HG03571 (cell line): ENCODE data around the gene PLCE1.

Experiments used
- ATAC-seq: cut with Tn5 transposase; IDR thresholded peaks from one replicate; pipeline ENCODE4 v1.9.1; 2021; ENCODE audit not compliant: unreplicated experiment

Gene PLCE1

DNA sequence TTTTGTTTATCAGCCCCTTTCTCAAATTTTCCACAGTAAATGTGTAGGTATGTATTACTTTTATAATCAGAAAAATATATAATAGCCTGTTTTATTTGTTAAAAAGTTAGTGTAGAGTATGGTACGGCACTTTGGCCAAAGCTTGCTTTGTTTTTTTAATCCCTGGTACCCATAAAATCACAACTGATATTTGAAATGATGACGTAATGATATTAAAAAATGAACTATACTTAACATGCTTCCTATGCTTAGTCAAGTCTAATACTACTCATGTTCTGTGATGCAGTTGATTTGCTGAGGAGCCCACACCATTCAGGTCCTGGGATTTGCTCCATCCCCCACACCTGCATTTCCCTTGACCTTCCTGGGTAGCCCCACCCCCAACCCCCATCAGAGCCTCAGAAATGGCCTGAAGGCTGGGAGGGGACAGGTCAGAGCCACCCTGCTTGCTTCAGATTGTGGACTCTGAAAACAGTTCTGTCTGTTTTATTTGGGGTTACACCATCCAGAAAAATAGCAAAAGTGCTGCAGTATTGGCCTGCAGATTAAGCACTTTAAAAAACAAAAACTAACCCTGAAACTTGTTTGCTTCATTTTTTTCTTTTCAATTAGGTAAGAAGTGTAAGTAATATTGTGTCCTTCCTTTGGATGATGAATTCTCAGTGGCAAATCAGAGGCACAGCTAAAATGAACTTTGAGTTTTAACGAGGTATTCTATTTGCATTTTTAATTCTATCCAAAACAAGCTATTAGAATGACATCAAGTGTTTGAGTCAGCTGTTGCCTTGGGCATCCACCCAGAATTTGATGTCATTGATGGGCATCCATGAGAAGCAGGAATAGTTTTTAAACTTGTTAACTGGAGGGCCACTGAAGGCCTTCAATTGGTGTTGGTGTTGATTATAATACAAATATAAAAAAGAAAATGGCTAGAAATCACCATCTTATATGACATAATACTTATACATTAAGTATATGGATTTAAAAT, 23.3 kb downstream of the PLCE1 start:
- ATAC-seq: no peak

DNA sequence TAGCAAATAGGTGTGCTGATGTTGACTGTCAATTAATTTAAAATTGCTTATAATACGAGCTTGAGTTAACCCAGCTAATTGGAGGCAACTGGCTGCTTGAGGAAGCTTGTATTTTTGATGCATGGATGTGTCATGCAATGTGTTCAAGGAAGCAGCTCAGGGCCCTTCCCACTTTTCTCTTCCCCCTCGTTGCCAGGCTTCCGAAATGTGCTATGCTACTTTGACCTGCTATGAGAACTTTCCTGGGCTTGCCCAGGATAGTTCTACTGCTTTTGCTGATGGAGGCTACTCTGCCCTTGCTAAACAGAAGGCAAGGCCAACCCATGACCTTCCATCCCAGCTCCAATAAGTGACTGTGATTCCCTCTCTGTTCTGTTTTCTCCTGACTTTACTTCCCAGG, 24.4 kb downstream of the PLCE1 start:
- ATAC-seq: no peak

DNA sequence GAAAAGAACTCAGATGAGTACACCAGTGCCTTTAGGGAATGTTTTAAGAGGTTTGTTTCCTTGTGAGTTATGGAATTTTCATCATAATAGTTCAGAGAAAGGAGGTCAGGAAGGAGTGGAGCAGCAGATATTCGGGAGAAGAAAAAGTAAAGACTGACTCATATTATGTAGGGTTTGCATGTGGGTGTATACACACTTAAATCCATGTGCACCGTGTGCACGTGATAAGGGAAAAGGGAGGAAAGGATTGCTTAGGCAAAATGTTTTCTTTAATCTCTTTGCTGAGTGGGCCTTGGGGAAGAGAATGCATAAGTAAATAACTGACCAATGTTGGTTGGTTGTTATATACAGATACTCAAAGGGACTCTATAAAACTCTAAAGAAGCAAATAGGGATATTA, 30.2 kb downstream of the PLCE1 start:
- ATAC-seq: no peak

DNA sequence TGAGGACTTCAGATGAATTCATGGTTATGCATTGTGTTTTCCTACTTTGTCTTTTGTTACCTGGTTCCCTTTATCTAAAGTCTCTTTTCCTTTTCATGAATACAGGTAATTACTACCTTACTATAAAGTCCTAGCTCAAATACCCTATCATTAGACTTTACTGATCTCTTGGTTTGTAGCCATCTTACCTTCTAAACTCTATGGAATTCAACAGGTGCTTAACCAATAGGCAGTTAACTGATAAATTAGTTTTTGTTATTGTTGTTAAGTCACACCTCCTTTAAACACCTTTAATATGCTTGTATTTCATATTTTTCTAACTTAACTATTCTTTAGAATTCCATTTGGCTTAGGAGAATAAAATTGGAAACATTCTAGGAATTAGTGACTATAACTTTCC, 30.7 kb downstream of the PLCE1 start:
- ATAC-seq: no peak

DNA sequence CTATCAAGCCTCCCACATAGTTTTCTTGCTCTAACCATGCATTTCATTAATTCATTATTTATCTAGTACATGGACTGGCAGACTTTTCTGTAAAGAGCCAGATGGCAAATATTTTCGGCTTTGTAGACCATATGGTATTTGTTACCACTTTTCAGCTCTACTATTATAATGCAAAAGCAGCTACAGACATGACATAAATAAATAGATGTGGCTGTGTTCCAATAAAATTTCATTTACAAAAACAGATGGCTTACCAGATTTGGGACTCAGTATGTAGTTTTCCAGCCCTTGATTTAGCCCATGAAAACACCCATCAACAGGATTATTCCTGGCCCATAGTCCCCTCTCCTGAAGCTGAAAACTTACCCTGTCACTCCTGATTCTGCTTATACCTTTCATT, 32.1 kb downstream of the PLCE1 start:
- ATAC-seq: no peak

DNA sequence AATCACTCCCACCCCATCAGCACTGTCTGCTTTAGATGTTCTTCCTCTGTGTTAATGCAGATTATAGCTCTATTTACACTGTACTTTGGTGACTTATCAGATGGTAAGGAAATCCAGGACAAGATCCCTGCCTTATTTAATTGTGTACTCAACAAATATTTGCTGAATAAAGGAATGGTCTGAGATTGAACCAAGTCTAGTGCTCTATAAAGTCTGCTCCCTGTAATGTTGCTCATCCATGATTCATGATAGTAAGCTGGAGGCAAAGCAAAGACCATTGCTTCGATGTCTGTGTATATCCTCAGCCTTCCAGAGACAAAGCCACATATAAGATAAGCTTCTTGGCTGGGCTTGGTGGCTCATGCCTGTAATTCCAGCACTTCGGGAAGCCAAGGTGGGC, 33.5 kb downstream of the PLCE1 start:
- ATAC-seq: no peak

DNA sequence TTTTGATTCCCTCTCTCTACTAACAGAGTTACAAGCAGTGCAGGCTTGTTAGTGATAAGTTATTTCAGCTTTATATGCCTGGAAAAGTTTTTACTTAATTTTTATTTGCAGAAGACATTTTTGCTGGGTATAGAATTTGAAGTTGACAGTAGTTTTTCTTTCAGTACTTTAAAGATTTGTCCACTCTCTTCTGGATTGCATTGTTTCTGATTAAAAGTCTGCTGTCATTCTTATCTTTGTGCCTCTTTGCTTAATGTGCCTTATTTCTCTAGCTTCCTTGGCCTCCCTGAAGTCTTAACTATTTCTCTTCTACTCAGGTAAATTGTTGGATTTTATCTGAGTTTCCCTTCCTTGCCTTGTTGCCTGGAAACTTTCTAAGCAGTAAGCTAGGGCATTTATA, 36.2 kb downstream of the PLCE1 start:
- ATAC-seq: no peak

DNA sequence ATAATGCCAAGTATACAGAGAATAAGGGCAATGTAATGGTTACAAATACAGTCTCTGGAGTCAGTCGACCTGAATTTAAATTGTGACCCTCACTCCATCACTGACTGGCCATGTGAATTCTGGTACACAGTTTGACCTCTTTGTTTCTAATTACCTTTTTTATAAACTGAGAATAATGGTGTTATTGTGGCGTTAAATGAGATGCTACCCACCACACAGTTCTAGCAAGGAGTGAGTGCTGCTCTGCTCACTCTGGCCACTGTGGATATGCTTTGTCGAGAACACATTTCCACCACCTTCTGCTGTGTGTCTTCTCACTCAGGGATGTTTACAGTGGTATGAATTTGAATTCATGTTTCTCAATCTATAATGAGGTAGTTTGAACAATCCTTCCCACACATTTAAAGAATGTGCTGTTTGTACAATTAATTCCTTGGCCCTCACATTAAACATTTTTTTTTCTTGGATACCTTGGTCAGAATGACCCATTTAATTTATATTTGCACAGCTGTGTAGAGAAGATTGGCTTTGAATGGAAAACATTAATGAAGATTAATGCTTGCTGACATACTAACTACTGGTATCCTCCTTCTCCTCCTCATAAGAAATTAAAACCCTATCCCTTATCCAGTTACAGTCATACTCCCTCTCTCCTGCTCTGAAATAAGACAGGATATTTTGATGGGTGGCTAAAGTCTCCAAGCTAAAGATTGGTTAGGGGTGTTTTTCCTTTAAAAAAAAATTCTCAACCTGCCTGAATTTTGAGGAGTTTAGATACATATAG, 42.4 kb downstream of the PLCE1 start:
- no peak for ATAC-seq

DNA sequence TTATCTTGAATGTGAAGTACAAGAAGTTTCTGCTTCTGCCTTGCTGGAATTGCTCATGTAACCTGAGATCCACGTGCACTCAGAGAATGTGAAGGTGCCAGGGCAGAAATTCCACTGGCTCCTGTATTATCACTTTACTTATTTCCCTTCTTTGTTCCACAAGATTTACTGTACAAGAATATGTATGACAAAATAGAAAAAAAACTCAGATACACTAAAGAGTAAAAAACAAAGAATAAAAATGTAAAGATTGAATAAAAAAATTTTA, 43.0 kb downstream of the PLCE1 start:
- no peak for ATAC-seq

DNA sequence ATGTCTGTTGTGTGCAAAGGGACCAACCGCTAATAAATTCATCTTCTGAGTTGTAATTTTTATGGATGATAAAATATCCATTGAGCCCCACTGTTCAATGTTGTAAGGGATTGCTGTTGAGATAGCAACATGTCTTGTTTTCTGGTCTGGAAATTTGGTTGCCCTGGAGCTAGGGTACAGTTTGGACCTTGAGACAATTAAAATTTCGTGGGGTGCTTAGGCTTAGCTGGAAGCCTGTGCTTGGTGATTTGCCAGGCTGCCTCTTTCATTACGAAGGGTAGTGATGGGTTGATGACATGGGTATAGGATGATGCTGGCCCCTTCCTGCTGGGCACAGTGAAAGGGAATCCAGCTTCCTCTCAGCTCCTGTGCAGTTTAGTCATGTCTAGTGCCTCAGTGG, 43.6 kb downstream of the PLCE1 start:
- ATAC-seq: no peak

DNA sequence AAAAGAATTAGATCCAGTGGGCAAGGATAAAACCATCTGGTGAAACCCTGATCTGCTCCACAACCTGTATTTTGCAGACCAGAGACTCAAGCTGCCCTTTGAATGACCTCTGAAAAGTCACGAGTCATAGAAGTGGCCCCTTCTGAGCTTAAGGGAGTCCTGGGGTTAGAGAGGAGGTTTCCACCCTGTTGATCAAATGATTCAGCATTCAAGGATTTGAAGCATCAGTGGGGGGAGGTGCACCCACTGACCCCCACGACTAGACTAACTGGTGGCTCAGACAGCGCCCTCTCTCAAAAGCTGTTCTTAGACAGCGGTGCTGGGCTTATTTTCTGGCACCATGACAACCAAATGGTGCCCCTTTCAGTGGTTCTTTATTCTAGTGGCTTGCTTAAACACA, 44.3 kb downstream of the PLCE1 start:
- no peak for ATAC-seq

DNA sequence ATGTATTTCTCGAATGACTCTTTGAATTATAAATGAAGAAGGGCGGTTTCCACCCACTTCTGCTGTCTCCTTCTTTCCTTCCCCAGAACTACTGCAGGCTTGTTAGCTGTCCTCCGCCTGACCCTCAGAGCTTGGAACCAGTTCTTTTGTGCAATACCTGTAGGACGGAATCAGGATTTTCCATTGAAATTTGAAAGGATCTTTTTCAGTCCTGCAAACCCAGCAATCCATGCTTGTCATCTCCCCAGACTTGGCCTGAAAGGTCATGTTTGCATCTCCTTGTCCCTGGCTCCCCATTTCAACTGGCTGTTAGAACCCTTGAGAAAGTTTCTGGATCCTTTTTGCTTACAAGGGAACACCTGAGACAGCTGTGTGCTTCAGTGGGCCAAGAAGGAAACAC, 47.5 kb downstream of the PLCE1 start:
- ATAC-seq: no peak

DNA sequence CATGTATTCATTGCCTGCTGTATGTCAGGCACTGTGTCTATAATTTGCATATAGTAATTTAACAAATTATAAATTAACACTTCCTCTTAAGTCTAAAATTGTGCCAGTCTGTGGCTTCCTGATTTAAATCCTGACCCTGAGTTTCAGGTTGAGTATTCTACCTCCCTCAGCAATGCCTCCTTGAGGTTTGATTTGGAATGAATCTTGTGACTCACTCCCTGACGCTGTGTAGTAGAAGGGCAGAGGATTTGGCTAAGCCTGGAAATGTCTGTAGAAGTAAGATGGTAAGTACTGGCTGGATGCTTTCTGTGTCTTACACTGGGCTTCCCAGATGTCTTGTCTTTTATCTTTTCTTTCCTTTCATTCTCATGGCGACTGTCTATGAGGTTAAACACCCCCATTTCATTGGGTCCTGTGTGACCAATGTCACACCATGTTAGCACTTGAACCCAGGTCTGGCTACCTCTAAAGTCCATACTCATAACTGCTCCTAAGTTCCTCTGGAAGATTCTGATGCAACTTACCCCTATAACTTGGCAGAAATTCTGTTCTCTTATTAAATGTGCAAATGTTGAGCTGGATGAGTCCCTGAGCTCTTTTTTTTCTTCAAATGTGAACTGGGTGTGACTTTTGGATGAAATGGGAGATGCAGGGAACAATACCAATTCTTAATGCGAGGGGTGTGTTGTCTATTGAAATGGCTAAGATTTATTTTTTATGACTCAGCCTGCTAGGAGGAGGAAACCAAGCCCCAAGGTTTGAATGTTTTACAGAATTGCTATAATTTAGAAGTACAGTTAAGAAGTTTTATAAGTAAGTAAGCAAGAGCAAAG, 48.5 kb downstream of the PLCE1 start:
- ATAC-seq: no peak

DNA sequence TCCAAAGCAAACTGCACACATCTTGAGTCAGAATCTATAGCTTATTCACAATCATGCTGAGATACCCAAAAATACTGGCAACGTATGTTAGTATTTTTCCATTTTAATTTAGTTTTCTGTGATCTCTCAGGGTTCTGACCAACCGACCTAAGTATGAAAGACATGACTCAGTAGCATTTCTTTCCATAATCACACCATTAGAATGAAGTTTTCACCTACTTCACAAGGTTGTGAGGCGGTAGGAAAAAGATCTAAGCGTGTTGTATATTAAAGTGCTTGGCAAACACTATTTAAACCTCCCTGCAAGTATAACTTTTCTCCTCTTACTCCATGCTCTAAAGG, 49.1 kb downstream of the PLCE1 start:
- ATAC-seq: no peak
